ENCODE measurements around the gene VWA3A.

GRCh38 chr16:22183335-22183734 is 91.0 kb downstream of the VWA3A start:
- TF ChIP-seq CTCF (IDR thresholded peaks at IDR 0.05) (no peak), EP300 (IDR thresholded peaks at IDR 0.05) (no peak), POLR2A (IDR thresholded peaks at IDR 0.05) (no peak)

All from gastroesophageal sphincter (tissue), 3 donors.